Skeletal muscle satellite cell (primary cell): ENCODE data around the gene SERPIND1.

Experiments used
- H3K27me3 ChIP-seq: 2 replicates; pipeline ENCODE4 v1.7.0; 2013; ENCODE audit warnings: low read length; ENCODE audit not compliant: control insufficient read depth, insufficient read depth
- H3K36me3 ChIP-seq: 2 replicates; pipeline ENCODE4 v1.7.0; 2013; ENCODE audit warnings: mild to moderate bottlenecking, control low read depth, low read length; ENCODE audit not compliant: insufficient read depth
- H3K4me1 ChIP-seq: 2 replicates; pipeline ENCODE4 v1.7.0; 2013; ENCODE audit warnings: low read length; ENCODE audit not compliant: control insufficient read depth, insufficient read depth
- H3K4me2 ChIP-seq: 2 replicates; pipeline ENCODE4 v1.7.0; 2013; ENCODE audit warnings: mild to moderate bottlenecking, low read length
- H3K4me3 ChIP-seq: 2 replicates; pipeline ENCODE4 v1.7.0; 2013; ENCODE audit warnings: low read length
- H3K9ac ChIP-seq: 2 replicates; pipeline ENCODE4 v1.7.0; 2013; ENCODE audit warnings: mild to moderate bottlenecking, low read depth, low read length, moderate library complexity
- H3K9me3 ChIP-seq: replicated peaks from 2 replicates; pipeline ENCODE4 v1.7.0; 2013; ENCODE audit warnings: mild to moderate bottlenecking, control low read depth, low read length

The SERPIND1 gene

DNA sequence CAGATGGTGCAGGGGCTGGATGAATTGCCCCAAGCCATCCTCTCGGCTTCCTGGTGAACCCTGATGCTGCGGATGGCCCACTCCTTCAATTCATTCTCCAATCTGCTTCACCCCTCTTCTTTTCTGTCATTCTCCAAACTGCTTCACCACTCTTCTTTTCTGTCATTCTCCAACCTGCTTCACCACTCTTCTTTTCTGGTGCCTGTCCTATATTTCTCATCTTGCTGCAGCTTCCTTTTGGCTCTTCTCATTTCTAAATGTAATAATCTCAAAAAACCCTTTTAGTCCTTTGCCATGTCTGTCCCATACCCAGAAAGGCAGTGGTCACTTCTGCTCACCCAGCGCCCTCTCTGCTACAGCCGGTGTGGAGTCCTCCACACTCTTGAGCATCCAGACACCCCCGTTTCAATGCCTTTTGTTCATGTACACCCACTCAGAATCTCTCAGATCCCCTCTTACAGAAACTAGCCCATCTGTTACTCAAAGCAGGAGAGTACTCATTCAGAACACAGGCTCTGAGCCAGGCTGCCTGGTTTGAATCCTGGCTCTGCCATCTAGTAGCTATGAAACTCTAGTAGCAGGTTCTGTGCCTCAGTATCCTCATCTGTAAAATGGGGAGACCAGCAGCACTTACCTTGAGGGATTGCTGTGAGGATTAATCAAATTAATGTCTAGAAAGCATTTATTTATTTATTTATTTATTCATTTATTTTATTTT is 14.9 kb downstream of the SERPIND1 start:
- Histone ChIP-seq H3K9me3 (no peaks in the 10 kb centered on the region), H3K27me3 (no peaks in the 10 kb centered on the region), H3K4me1 (peaks cover 4% of the 10 kb centered on the region), H3K4me3 (no peak overlapping the region), H3K9ac (no peak overlapping the region), H3K4me2 (no peak overlapping the region), H3K36me3 (peaks cover 43% of the 10 kb centered on the region)

DNA sequence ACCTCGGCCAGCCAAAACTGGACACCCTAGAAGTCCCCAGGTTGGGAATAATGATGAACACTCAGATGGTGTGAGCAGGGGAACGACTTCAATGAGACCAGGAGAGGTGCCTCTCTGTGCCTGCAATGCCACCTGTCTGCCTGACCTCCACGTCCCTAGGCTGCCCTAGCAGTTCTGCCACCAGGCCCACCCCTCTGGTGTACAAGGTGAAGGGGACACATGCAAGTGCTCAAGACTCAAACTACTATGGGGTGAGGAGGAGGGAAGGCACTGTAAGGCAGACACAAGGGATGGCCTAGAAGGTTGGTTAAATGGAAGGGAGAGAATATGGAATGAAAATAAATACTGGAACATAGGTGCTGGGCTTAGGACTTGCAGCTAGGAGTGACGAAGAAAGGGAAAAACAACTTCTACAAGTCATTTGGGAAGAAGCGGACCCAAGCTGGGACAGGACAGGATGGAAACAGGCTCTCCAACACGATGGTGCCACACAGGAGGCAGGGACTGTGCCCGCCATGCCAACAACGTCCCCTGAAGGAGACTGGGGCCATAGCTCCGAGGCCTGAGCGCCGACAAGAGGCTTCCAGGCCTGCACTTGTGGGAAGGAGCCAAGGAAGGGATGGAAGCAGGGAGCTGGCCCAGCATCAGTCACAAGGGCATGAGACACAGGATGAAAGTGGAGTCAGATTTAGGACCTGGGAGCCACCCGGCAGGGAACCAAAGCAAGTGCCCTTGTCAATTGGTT is 18.5 kb downstream of the SERPIND1 start:
- Histone ChIP-seq H3K4me3 (no peak overlapping the region), H3K9ac (no peak overlapping the region), H3K9me3 (no peaks in the 10 kb centered on the region), H3K27me3 (no peaks in the 10 kb centered on the region), H3K36me3 (peaks cover 54% of the 10 kb centered on the region), H3K4me2 (no peak overlapping the region), H3K4me1 (no peaks in the 10 kb centered on the region)

DNA sequence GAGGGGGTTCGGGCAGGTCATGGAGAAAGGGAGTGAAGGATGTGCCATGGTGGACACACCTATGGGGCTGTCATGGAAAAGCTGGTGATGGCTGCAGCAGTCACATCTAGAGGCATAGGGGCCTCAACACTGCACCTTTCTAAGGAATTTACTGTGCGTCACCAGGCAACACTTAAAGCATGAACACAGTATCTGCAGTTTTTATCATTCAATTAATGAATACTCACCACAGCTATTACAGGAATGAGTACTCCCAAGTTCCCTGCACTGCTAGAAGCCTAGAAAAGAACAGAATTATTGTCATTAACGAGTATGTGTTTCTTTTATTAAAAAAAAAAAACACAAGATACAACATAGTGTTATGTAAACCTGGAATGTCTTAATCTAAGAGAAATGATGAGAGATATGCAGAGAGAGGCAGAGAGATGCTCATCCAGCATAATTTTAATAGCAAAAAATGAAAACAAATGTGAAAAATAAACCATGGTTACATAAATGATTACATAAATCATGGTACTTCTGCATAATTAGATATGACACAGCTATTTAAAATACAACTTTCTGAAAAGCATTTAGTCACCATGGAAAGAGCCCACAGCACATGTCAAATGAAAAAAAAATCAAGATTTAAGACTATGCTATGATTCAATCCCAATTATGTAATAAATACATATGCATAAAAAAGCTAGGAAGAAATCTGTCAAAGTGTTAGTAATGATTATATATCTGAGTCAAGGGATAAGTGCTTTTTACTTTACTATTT is 19.2 kb downstream of the SERPIND1 start:
- H3K4me3 ChIP-seq = no peak overlapping the region
- H3K9ac ChIP-seq = no peak overlapping the region
- H3K4me2 ChIP-seq = no peak overlapping the region
- H3K27me3 ChIP-seq = no peaks in the 10 kb centered on the region
- H3K9me3 ChIP-seq = no peaks in the 10 kb centered on the region
- no peaks in the 10 kb centered on the region for H3K4me1 ChIP-seq
- H3K36me3 ChIP-seq = peaks cover 54% of the 10 kb centered on the region

DNA sequence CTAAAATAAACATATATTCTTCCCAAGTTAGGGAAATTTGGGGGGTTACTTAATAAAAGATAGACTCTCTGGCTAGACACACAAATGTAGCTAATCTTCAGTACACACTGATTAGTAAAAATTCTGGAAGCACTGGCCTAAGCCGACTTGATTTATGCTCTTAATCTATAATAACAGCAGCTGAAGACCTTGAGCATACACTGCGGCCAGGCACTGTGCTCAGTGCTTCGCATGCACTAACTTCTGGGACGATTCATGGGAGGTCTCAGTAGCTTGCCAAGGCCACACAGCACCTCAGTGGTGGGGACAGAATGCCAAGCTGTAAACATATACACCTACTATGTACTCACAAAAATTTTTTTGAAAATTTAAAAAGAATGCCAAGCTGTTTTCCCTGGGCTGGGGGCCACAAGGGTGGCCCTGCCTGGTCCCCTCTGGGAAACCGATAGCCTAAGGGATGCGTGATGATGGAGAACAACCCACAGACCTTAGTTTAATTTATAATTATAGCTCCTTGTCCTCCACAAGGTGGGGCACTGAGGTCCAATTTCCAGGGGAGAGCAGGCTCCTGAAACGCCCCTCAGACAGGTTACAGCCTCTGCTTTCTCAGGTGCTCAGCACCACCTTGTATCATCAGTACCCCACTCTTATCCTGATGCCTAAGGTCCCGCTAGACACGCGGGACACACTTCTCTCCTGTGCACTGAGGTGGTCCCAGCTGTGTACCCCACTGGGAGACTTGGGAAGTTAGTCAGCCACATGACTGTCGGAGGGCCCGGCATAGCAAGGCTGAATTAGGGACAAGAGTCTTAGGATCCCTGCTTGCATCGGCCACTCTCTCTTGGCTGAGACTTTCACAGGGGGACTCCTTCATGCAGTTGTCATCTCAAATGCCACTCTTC is 20.1 kb downstream of the SERPIND1 start:
- H3K9ac ChIP-seq = no peak overlapping the region
- H3K9me3 ChIP-seq = no peaks in the 10 kb centered on the region
- H3K27me3 ChIP-seq = no peaks in the 10 kb centered on the region
- no peak overlapping the region for H3K4me3 ChIP-seq
- no peaks in the 10 kb centered on the region for H3K4me1 ChIP-seq
- no peak overlapping the region for H3K4me2 ChIP-seq
- peaks cover 57% of the 10 kb centered on the region for H3K36me3 ChIP-seq

- Histone ChIP-seq H3K4me3 (no peak overlapping the region), H3K9me3 (no peaks in the 10 kb centered on the region), H3K36me3 (peaks cover 65% of the 10 kb centered on the region), H3K9ac (no peak overlapping the region), H3K4me1 (no peaks in the 10 kb centered on the region), H3K4me2 (no peak overlapping the region), H3K27me3 (no peaks in the 10 kb centered on the region)
Measured at GRCh38 chr22:20794650-20795413, 20.9 kb downstream of the SERPIND1 start.

DNA sequence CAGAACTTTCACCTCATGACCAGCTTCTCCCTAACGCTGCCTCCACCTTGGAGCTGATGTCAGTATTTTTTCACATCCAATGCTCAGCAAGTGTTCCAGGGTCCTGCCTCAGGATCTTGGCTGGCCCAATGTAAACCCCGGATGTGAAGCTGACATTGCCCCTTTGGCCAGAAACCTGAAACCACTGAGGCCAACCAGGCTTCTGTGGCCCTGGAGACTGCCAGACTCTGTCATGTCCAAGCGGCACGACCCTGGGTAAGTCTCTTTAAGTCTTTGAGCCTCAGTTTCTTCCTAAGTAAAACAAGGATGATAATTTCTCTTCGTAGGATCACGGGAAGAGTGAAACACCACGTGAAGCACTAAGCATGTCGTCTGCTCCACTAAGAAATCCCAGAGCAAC is 22.8 kb downstream of the SERPIND1 start:
- Histone ChIP-seq H3K36me3 (peaks cover 61% of the 10 kb centered on the region), H3K4me3 (no peak overlapping the region), H3K9ac (no peak overlapping the region), H3K9me3 (no peaks in the 10 kb centered on the region), H3K4me1 (no peaks in the 10 kb centered on the region), H3K4me2 (no peak overlapping the region), H3K27me3 (no peaks in the 10 kb centered on the region)

GRCh38 chr22:20798218-20798617 is 24.3 kb downstream of the SERPIND1 start:
- Histone ChIP-seq H3K36me3 (peaks cover 64% of the 10 kb centered on the region), H3K27me3 (no peaks in the 10 kb centered on the region), H3K9me3 (no peaks in the 10 kb centered on the region), H3K9ac (no peak overlapping the region), H3K4me2 (no peak overlapping the region), H3K4me3 (no peak overlapping the region), H3K4me1 (no peaks in the 10 kb centered on the region)

DNA sequence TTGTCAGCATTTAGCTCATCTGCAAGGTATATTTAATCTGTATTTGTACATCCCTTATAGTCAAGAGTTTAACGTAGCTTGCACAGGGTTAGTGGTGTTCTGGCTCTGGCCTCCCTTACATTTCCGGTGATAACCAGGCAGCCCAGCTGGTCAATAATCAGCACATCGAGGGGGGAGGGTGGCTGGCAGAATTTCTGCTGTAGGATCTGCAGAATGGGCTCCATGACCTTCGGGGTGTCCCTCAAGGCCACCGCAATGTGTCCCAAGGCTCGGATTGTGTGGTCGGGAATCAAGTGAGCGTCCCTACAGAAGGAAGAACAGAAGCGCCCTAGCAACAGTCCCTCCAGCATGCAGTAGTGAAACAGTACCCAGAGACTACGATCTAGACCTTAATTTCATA is 25.1 kb downstream of the SERPIND1 start:
- H3K27me3 ChIP-seq = no peaks in the 10 kb centered on the region
- no peak overlapping the region for H3K9ac ChIP-seq
- peaks cover 70% of the 10 kb centered on the region for H3K36me3 ChIP-seq
- no peaks in the 10 kb centered on the region for H3K4me1 ChIP-seq
- H3K4me2 ChIP-seq = no peak overlapping the region
- H3K9me3 ChIP-seq = no peaks in the 10 kb centered on the region
- H3K4me3 ChIP-seq = no peak overlapping the region

GRCh38 chr22:20799449-20799848 is 25.5 kb downstream of the SERPIND1 start:
- Histone ChIP-seq H3K4me2 (no peak overlapping the region), H3K4me3 (no peak overlapping the region), H3K9ac (no peak overlapping the region), H3K9me3 (no peaks in the 10 kb centered on the region), H3K4me1 (no peaks in the 10 kb centered on the region), H3K36me3 (peaks cover 72% of the 10 kb centered on the region), H3K27me3 (no peaks in the 10 kb centered on the region)

DNA sequence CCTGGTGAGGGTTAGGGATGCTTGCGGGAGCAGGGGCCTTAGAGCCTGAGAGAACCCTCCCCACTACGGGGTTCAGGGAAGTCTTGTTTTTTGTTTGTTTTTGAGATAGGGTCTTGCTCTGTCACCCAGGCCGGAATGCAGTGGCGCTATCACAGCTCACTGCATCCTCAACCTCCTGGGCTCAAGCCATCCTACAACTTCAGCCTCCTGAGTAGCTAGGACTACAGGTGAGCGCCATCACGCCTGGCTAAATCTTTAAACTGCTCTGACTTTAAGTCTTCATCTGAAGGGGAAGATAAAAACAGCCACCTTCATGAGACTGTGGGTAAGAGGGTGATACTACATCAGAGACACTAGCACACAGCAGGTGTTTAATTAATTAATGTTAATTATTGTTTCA is 28.5 kb downstream of the SERPIND1 start:
- H3K9ac ChIP-seq = no peak overlapping the region
- H3K27me3 ChIP-seq = no peaks in the 10 kb centered on the region
- H3K9me3 ChIP-seq = no peaks in the 10 kb centered on the region
- H3K4me3 ChIP-seq = no peak overlapping the region
- H3K36me3 ChIP-seq = peaks cover 67% of the 10 kb centered on the region
- peaks cover 18% of the 10 kb centered on the region for H3K4me1 ChIP-seq
- H3K4me2 ChIP-seq = no peak overlapping the region
